IPS-18c (cell line): ENCODE measurements around the gene INSL6.
"Not testable (repeated sequence)": the region's sequence is repeated elsewhere in the genome, so short reads cannot be mapped to it uniquely, and the experiment has no call there.

ENCODE experiments used
- H3K4me3 ChIP-seq: 2 replicates; pipeline ENCODE4 v1.7.0; 2013; ENCODE audit warnings: low read depth, mild to moderate bottlenecking, low read length, moderate library complexity; ENCODE audit not compliant: insufficient read depth
- H3K9me3 ChIP-seq: one replicate; pipeline ENCODE4 v1.6.1; 2013; ENCODE audit warnings: mild to moderate bottlenecking, low read length, moderate library complexity; ENCODE audit not compliant: control insufficient read depth, insufficient read depth

INSL6 gene

DNA sequence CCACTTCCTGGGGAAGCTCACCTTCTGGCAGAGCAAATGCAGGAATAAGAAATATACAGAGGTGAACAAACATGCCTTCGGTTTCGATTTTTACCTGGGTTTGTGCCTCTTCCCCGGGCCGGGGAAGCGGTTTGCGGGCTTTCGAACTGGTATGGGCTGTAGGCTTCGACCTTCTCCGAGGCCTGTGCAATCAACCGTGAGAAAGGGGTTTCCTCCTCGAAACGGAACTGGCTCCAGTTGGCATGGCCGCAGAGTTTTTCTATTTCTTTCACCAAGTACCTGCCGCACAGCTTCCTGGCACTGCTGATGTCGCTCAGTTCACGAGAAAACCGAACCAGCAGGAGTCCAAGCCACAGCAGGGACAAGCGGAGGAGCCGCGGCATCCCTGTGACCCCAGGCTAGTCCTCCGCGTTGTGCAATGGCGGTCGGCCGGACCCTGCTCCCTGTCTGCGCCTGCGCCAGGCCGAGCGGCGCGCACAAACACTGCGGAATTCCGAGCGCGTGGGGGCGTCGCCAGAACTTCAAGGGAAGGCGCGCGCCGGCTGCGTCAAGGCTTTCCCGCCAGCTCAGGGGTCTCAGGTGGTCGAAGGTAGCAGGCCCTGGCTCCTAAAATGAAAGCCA lies at the start of gene INSL6:
Gene INSL6, minus strand, starts transcription at position 420 of the 621 bp plus-strand sequence. Its CDS starts 37 bp downstream, at position 383.
- Histone ChIP-seq H3K9me3 (no peaks in the 10 kb centered on the region), H3K4me3 (no peak within 1 kb of the TSS)

DNA sequence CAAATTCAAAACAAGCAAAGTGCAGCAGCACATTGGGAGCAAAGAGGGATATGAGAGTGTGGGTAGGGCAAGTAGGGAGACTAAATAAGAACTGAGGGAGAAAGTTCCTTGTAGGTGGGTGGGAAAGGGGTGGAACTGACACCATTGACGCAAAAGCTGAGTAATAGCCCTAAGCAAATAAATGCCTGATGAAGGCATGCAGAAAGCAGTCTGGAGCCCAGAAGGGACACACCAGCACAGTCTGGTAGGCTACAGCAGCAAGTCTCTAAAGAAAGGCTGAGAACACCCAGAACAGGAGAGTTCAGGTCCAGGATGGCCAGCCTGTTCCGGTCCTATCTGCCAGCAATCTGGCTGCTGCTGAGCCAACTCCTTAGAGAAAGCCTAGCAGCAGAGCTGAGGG lies 45.8 kb upstream of the INSL6 start, which contains the start of gene INSL4:
Gene INSL4, plus strand, starts transcription at position 208 of the 400 bp plus-strand sequence. Its CDS starts 105 bp downstream, at position 313.
- H3K4me3 ChIP-seq: no peak within 1 kb of the TSS
- H3K9me3 ChIP-seq: no peaks in the 10 kb centered on the region

DNA sequence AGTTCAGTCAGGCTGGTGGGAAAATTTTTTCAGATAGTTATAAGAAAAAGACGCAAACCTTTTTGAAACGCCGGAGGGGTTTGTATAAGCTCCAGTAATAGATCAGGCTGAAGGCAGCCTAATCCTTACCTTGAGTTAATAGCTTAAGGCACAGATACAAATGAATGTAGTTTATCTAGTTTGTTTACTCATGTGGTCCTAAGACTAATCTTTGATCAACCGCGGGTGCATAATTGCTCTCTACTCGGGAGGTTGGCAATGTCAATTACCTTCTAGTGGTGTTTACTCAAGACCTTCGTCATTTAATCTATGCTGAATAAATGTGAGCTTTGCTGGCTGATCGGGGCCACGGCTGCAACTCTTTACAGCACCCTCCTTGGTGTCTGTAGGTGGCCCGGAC lies 45.1 kb upstream of the INSL6 start:
- Histone ChIP-seq H3K4me3 (no peak overlapping the region), H3K9me3 (no peaks in the 10 kb centered on the region)

GRCh38 chr9:5205071-5205470 lies 19.6 kb upstream of the INSL6 start:
- H3K4me3 ChIP-seq: no peak overlapping the region
- no peaks in the 10 kb centered on the region for H3K9me3 ChIP-seq

DNA sequence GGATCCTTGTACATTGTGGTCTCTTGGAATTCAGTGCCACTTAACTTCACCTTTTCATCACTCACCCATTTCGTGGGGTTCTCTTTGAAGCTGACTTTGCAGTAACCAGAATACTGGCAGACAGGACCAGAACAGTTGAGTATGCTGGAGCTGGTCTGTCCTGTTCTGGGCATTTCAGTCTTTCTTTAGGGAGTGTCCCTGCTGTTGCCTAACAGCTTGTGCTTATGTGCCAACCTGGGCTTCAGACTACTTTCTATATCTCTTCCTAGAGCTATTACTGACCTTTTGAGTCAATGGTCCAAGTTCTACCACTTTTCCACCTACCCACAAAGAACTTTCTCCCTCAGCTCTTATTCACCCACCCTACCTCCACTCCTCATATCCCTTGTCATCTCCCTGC lies 10.0 kb upstream of the INSL6 start:
- H3K4me3 ChIP-seq: no peak overlapping the region
- H3K9me3 ChIP-seq: no peaks in the 10 kb centered on the region

DNA sequence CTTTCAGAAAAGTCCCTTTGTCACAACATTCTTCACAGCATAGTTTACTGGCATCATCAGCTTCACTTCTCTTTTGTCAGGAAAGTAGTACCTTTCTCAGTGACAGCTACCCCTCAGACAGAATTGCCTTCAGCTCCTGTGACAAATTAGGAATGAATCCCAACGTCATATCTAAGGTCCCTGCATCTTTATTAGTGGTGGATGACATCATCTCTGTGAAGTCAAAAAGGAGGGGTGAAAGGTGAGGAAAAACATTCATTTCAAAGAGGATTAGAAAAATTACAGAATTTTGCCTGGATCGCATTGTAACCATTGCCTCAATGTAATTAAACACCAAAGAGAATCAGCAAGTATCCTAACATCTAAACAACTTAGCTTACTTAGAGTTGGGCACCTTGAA lies 7.9 kb upstream of the INSL6 start:
- Histone ChIP-seq H3K4me3 (no peak overlapping the region), H3K9me3 (no peaks in the 10 kb centered on the region)

DNA sequence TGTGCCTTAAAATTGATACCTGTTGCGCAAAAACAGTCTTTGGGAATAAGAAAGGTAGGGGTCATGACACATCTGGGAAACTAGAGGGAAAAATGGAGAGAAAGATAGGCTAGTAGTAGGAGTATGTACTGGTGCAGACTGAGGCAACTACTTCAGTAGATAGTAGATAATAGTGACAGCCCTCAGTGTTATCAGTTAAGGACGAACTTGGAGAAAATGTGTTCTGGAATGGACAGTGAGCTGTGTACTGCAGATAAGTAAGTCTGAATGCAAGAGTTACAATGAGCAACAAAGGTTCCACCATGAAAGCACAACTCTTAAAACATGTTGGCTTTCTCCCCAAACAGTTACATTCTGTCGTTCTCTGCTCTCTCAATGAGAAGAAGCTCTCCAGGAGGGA lies 6.5 kb upstream of the INSL6 start:
- Histone ChIP-seq H3K4me3 (no peak overlapping the region), H3K9me3 (no peaks in the 10 kb centered on the region)

- Histone ChIP-seq H3K9me3 (no peaks in the 10 kb centered on the region), H3K4me3 (no peak overlapping the region)
These were observed 2.9 kb upstream of the INSL6 start for GRCh38 chr9:5188060-5188984.

- Histone ChIP-seq H3K9me3 (no peaks in the 10 kb centered on the region), H3K4me3 (no peak overlapping the region)
These were observed 1.2 kb upstream of the INSL6 start for GRCh38 chr9:5186416-5187169.

- H3K9me3 ChIP-seq: no peaks in the 10 kb centered on the region
- no peak overlapping the region for H3K4me3 ChIP-seq
These were observed 663 bp downstream of the INSL6 start for GRCh38 chr9:5184776-5185175.

- H3K9me3 ChIP-seq, H3K4me3 ChIP-seq: not testable (repeated sequence)
These were observed 4.8 kb downstream of the INSL6 start for GRCh38 chr9:5180631-5181030.

DNA sequence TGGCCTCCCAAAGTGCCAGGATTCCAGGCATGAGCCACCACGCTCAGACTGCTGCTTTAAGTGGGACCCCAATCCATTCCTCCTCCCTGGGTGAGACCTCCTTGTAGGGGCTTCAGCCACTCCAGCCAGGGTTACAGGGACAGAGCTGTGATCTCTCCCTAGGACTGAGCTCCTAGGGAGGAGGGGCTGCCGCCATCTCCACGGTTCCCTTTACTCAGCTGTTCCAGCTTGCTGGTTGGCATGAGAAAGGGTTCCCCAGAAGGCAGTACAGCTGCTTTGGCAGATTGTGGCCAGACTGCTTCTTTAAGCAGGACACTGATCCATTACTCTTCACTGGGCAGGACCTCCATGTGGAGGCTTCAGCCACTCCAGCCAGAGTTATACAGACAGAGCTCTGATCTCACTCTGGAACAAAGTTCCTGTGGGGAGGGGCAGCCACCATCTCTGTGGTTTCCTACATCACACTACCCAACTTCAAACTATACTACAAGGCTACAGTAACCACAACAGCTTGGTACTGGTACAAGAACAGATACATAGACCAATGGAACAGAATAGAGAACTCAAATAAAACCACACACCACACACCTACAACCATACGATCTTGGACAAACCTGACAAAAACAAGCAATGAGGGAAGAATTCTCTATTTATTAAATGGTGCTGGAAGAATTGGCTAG lies 7.2 kb downstream of the INSL6 start:
- Histone ChIP-seq H3K4me3 (no peak overlapping the region), H3K9me3 (no peaks in the 10 kb centered on the region)

GRCh38 chr9:5146241-5146640 lies 39.2 kb downstream of the INSL6 start:
- no peaks in the 10 kb centered on the region for H3K9me3 ChIP-seq
- no peak overlapping the region for H3K4me3 ChIP-seq

DNA sequence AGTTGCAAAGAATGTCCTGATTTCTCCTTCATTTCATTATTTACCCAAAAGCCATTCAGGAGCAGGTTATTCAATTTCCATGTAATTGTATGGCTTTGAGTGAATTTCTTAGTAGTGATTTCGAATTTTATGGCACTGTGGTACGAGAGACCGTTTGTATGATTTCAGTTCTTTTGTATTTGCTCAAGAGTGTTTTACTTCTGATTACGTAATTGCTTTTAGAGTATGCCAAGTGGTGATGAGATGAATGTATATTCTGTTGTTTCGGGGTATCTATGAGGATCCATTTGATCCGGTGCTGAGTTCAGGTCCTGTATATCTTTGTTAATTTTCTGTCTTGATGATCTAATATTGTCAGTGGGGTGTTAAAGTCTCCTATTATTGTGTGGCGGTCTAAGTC lies 41.2 kb downstream of the INSL6 start:
- Histone ChIP-seq H3K4me3 (no peak overlapping the region), H3K9me3 (no peaks in the 10 kb centered on the region)

GRCh38 chr9:5140151-5140550 lies 45.3 kb downstream of the INSL6 start:
- no peaks in the 10 kb centered on the region for H3K9me3 ChIP-seq
- no peak overlapping the region for H3K4me3 ChIP-seq

GRCh38 chr9:5122516-5122915 lies 62.9 kb downstream of the INSL6 start:
- Histone ChIP-seq H3K4me3 (no peak overlapping the region), H3K9me3 (no peaks in the 10 kb centered on the region)

DNA sequence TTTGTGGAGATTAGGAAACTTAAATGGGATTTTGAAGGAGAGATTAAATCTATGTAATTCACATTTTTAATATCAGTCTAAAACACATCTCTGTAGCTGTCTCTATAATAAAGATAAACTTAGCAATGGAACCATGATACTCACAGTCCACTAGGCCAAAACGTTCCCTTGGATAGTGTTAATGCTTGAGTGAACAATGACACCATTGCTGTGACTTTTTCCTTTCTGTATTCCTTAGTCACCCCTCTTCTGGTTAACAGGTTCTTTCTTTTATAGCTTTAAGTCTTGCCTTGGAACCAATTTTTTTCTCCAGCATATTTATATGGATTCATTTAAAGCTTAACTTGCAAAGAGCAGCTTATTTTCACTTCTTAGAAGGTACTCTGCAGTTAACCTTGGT lies 63.3 kb downstream of the INSL6 start:
- Histone ChIP-seq H3K4me3 (no peak overlapping the region), H3K9me3 (no peaks in the 10 kb centered on the region)
